ENCODE results near the gene MAPK4.

- TF ChIP-seq GATA2 (IDR thresholded peaks at IDR 0.05; ENCODE audit: low read depth, low read length): no peak
- TF ChIP-seq GATA3 (IDR thresholded peaks at IDR 0.05; ENCODE audit: low read depth, low read length): no peak
These were observed 216.5 kb downstream of the MAPK4 start for GRCh38 chr18:50776383-50776782.

Data from SH-SY5Y (cell line).